ENCODE results near the gene CBX2.

CBX2 gene

DNA sequence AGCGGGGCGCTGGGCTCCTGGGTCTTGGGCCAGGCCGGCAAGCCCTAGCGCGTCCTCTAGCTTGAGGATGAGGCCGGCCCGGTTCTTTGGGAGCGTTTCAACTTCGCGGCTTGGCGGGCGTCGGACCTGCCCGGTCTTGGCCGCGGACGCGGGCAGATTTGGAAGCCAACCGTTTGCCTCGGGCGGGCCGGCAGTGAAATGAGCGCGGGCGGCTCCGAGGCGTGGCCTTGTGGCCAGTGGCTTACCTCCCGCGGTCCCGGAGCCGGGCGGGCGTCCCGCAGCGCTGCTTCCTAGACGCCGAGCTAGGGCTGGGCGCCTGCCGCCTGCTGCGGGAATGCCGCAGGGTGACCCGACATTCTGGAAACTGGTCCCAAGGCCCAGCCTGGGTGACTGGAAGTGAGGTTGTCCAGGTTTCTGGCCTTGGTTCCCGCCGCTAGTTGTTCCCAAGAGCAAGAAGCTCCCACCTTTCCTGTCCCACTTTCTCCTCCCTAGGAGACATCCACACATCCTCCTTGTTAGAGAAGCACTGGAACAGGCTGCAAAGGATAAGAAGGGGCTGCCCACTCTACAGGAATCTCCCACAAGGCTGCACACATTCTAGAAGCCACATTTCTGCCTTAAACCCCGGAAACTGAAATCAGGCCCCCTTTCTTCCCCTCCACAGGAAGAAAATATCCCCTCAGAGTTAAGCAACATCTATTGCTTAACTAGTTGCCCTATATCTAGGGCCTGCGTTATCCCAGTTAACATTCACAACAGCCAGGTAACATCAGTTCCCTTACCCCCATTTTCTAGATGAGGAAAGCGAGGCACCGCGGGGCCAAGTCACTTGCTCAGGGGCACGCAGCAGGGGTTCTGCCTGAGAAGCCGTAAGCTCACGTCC, 23.4 kb downstream of the CBX2 start:
- ATAC-seq = no peak

DNA sequence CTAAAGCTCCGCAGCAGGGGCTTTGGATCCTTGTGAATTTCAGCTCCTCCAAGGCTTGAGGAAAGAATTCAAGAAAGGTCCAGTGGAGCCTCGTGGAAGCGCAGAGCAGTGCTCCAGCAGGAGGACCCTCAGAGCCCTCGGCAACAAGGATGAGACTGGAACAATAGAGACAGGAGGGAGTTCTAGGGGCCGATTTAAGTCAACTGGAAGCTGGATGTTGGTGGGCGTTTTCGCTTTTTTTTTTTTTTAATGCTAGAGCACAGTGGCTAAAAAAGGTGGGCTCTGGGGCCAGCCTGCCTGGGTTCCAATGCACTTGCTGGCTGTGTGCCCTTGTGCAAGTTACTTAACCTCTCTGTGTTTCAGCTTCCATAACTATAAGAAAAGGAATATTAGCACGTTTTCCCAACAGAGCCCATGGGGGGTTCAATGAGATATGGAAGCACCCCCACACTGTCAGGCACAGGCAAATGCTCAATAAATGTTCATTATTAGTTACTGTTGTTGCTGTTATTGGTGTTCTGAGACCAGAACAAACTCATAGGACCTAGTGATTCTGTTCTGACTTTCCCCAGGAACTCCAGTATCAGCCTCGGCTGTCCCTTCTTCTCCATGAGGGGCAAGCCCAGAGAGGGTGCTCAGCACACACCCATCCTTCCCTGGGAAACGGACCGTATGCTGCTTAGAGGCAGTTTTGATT, 24.2 kb downstream of the CBX2 start:
- ATAC-seq = no peak
- TF ChIP-seq, protein P1, sequence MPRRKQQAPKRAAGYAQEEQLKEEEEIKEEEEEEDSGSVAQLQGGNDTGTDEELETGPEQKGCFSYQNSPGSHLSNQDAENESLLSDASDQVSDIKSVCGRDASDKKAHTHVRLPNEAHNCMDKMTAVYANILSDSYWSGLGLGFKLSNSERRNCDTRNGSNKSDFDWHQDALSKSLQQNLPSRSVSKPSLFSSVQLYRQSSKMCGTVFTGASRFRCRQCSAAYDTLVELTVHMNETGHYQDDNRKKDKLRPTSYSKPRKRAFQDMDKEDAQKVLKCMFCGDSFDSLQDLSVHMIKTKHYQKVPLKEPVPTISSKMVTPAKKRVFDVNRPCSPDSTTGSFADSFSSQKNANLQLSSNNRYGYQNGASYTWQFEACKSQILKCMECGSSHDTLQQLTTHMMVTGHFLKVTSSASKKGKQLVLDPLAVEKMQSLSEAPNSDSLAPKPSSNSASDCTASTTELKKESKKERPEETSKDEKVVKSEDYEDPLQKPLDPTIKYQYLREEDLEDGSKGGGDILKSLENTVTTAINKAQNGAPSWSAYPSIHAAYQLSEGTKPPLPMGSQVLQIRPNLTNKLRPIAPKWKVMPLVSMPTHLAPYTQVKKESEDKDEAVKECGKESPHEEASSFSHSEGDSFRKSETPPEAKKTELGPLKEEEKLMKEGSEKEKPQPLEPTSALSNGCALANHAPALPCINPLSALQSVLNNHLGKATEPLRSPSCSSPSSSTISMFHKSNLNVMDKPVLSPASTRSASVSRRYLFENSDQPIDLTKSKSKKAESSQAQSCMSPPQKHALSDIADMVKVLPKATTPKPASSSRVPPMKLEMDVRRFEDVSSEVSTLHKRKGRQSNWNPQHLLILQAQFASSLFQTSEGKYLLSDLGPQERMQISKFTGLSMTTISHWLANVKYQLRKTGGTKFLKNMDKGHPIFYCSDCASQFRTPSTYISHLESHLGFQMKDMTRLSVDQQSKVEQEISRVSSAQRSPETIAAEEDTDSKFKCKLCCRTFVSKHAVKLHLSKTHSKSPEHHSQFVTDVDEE (CRISPR knock-in tag; IDR thresholded peaks at IDR 0.05) = no peak
- TF ChIP-seq BACH2 (CRISPR knock-in tag; IDR thresholded peaks at IDR 0.05; ENCODE audit: borderline replicate concordance) (no peak), ZNF70 (CRISPR knock-in tag; IDR thresholded peaks at IDR 0.05) (no peak), PPARA (CRISPR knock-in tag; IDR thresholded peaks at IDR 0.05; ENCODE audit: borderline replicate concordance) (no peak)
- TF ChIP-seq, protein P2, sequence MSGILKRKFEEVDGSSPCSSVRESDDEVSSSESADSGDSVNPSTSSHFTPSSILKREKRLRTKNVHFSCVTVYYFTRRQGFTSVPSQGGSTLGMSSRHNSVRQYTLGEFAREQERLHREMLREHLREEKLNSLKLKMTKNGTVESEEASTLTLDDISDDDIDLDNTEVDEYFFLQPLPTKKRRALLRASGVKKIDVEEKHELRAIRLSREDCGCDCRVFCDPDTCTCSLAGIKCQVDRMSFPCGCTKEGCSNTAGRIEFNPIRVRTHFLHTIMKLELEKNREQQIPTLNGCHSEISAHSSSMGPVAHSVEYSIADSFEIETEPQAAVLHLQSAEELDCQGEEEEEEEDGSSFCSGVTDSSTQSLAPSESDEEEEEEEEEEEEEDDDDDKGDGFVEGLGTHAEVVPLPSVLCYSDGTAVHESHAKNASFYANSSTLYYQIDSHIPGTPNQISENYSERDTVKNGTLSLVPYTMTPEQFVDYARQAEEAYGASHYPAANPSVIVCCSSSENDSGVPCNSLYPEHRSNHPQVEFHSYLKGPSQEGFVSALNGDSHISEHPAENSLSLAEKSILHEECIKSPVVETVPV (CRISPR knock-in tag; IDR thresholded peaks at IDR 0.05) = no peak

More for the DNA sequence above, 23.4 kb downstream of the CBX2 start:
- TF ChIP-seq SNAI2 (CRISPR knock-in tag; IDR thresholded peaks at IDR 0.05) (no peak), OSR1 (CRISPR knock-in tag; IDR thresholded peaks at IDR 0.05) (no peak), ZNF565 (CRISPR knock-in tag; conservative IDR thresholded peaks at IDR 0.05; ENCODE audit: low read depth) (no peak)
- TF ChIP-seq, protein P2 (CRISPR knock-in tag; IDR thresholded peaks at IDR 0.05) = no peak

DNA sequence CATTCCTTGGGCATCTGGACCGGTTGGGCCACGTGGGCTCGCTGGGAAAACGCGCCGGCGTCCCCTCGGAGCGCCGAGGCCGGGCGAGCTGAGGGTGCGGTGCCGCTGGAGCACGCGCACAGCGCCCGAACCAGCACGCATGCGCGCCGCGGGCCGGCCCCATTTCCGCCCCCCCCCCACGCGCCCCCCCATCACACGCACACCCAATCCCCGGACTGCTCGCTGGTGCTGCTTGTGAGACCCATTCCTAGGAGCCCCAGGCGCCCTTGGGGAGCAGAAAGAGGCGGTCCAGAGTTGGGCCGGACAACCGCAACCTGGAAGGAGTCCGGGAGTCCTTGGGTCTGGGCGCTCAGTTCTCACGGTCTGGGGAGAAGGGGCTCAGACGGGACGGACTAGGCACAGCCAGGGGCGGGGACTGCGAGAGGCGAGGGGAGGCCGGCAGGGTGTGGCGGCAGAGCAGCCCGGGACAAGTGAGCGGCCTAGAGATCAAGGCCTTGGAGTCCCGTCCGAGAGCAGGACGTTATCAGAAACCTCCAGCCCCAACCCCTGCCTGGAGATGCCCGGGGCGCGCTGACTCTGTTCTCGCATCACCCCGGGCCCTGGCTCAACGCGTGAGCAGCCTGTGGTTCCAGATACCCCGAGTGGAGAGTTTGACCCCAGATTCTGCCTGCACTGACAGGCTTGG, 24.9 kb downstream of the CBX2 start:
- TF ChIP-seq CSDC2 (CRISPR knock-in tag; IDR thresholded peaks at IDR 0.05) = no peak
- TF ChIP-seq, protein P2 (CRISPR knock-in tag; IDR thresholded peaks at IDR 0.05) = no peak
- TF ChIP-seq ARNTL (CRISPR knock-in tag; IDR thresholded peaks at IDR 0.05; ENCODE audit: borderline replicate concordance, low read depth) = no peak
- no peak for TF ChIP-seq OSR1 (CRISPR knock-in tag; IDR thresholded peaks at IDR 0.05)
- TF ChIP-seq, protein P3, sequence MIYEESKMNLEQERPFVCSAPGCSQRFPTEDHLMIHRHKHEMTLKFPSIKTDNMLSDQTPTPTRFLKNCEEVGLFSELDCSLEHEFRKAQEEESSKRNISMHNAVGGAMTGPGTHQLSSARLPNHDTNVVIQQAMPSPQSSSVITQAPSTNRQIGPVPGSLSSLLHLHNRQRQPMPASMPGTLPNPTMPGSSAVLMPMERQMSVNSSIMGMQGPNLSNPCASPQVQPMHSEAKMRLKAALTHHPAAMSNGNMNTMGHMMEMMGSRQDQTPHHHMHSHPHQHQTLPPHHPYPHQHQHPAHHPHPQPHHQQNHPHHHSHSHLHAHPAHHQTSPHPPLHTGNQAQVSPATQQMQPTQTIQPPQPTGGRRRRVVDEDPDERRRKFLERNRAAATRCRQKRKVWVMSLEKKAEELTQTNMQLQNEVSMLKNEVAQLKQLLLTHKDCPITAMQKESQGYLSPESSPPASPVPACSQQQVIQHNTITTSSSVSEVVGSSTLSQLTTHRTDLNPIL (CRISPR knock-in tag; IDR thresholded peaks at IDR 0.05; ENCODE audit: low read depth) = no peak
- TF ChIP-seq, protein P1 (CRISPR knock-in tag; IDR thresholded peaks at IDR 0.05) = no peak
- TF ChIP-seq ZNF8 (CRISPR knock-in tag; IDR thresholded peaks at IDR 0.05) = no peak
- TF ChIP-seq, protein P4, sequence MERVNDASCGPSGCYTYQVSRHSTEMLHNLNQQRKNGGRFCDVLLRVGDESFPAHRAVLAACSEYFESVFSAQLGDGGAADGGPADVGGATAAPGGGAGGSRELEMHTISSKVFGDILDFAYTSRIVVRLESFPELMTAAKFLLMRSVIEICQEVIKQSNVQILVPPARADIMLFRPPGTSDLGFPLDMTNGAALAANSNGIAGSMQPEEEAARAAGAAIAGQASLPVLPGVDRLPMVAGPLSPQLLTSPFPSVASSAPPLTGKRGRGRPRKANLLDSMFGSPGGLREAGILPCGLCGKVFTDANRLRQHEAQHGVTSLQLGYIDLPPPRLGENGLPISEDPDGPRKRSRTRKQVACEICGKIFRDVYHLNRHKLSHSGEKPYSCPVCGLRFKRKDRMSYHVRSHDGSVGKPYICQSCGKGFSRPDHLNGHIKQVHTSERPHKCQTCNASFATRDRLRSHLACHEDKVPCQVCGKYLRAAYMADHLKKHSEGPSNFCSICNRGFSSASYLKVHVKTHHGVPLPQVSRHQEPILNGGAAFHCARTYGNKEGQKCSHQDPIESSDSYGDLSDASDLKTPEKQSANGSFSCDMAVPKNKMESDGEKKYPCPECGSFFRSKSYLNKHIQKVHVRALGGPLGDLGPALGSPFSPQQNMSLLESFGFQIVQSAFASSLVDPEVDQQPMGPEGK (CRISPR knock-in tag; IDR thresholded peaks at IDR 0.05; ENCODE audit: borderline replicate concordance) = no peak
- TF ChIP-seq ZFP3 (CRISPR knock-in tag; IDR thresholded peaks at IDR 0.05) = no peak
- ATAC-seq = no peak
